A549 treated with CORT108297 at 1 μM for 4 hours (cell line): ENCODE measurements around the gene SLC4A11. TPM values are rescaled to one million over a fixed set of nuclear protein-coding genes. Genes with fewer than 3 reads are reported as not detected.

ENCODE experiments used
- total RNA-seq: library from RNA; stranded (reverse); fragments of 200-300 nt; extraction: Qiagen RNA extraction; gene quantifications from 5 replicates; pipeline ENCODE4 v1.2.3, GENCODE V29; 2022

The SLC4A11 gene
- 6.1 to 7.5 TPM (median 6.7 TPM) in 5 replicates for total RNA-seq

GRCh38 chr20:3239026-3239866 lies at the start of gene SLC4A11:
SLC4A11 (minus strand) TSS chr20:3239190; CDS start chr20:3239137, 53 bp downstream.

GRCh38 chr20:3209257-3209945 lies 29.6 kb downstream of the SLC4A11 start, which contains the start of gene ITPA:
ITPA (plus strand) TSS chr20:3209498; CDS start chr20:3209552, 54 bp downstream.

GRCh38 chr20:3204124-3204794 lies 34.7 kb downstream of the SLC4A11 start, which contains the start of gene DDRGK1:
DDRGK1 (minus strand) TSS chr20:3204682; CDS start chr20:3204627, 55 bp downstream.

Other genes starting within 250 kb of the SLC4A11 start
- gene GNRH2, start 195.6 kb downstream of the SLC4A11 start, total RNA-seq, result 0.12 to 0.53 TPM (median 0.26 TPM) in 4 of 5 replicates, not detected in the other
- 105 to 165 TPM (median 158 TPM) in 5 replicates for gene MRPS26, start 193.1 kb downstream of the SLC4A11 start, total RNA-seq
- gene OXT, start 167.6 kb downstream of the SLC4A11 start, total RNA-seq, result not detected in 5 replicates
- gene AVP, start 154.5 kb downstream of the SLC4A11 start, total RNA-seq, result not detected in 5 replicates
- 42.4 to 47.0 TPM (median 45.6 TPM) in 5 replicates for gene FASTKD5, start 79.3 kb downstream of the SLC4A11 start, total RNA-seq
- gene UBOX5, start 79.3 kb downstream of the SLC4A11 start, total RNA-seq, result 3.4 to 4.1 TPM (median 3.9 TPM) in 5 replicates
- gene LZTS3, start 65.6 kb downstream of the SLC4A11 start, total RNA-seq, result 2.6 to 3.6 TPM (median 3.2 TPM) in 5 replicates
- 74.9 to 97.9 TPM (median 96.7 TPM) in 5 replicates for gene DDRGK1, start 34.5 kb downstream of the SLC4A11 start, total RNA-seq
- gene ITPA, start 29.7 kb downstream of the SLC4A11 start, total RNA-seq, result 129 to 147 TPM (median 136 TPM) in 5 replicates
- gene DNAAF9, start 168.5 kb upstream of the SLC4A11 start, total RNA-seq, result 4.5 to 6.2 TPM (median 5.1 TPM) in 5 replicates
- 19.3 to 28.2 TPM (median 25.5 TPM) in 5 replicates for gene ATRN, start 231.8 kb upstream of the SLC4A11 start, total RNA-seq